Esophagus muscularis mucosa (tissue), 4 donors: Measurements from ENCODE around the gene KRT15. TPM values are rescaled to one million over a fixed set of nuclear protein-coding genes. Genes with fewer than 3 reads are reported as not detected.

Experiments used
- DNase-seq: peaks from one replicate; pipeline ENCODE4 v3.0.0-alpha.2; 2017; ENCODE audit errors: extremely low spot score
- H3K27ac ChIP-seq, 4 donors: fragments of 200-600 bp; sonication (generic); replicated peaks in 1 of 4; 1 replicate in 3 of 4; 2 replicates in 1 of 4; pipeline ENCODE4 v1.5.1; 2016 to 2019; ENCODE audit warnings: mild to moderate bottlenecking in 1 of 4
- H3K27me3 ChIP-seq, 4 donors: fragments of 200-600 bp; sonication (generic); one replicate each; pipeline versions ENCODE4 v1.5.1 to v1.6.0; 2016 to 2019
- H3K36me3 ChIP-seq, 4 donors: fragments of 200-600 bp; sonication (generic); one replicate each; pipeline ENCODE4 v1.5.1; 2016 to 2019
- H3K4me1 ChIP-seq, 4 donors: fragments of 200-600 bp; sonication (generic); one replicate each; pipeline ENCODE4 v1.5.1; 2016 to 2019
- H3K4me3 ChIP-seq, 4 donors: fragments of 200-600 bp; sonication (generic); 1 replicate in 2 of 4; 2 replicates in 2 of 4; pipeline ENCODE4 v1.5.1; 2016 to 2019; ENCODE audit warnings: mild to moderate bottlenecking in 4 of 4, moderate library complexity in 1 of 4
- H3K9me3 ChIP-seq, 4 donors: fragments of 200-600 bp; sonication (generic); 1 replicate in 3 of 4; 2 replicates in 1 of 4; pipeline ENCODE4 v1.5.1; 2016 to 2019
- CTCF ChIP-seq, 3 experiments: fragments of 200-600 bp in 2 of 3; fragments of 450-650 bp in 1 of 3; sonication (generic) in 2 of 3; IDR thresholded peaks; one replicate each; pipeline ENCODE4 v1.5.1; 2017 to 2019; ENCODE audit warnings: antibody characterized with exemption in 3 of 3, mild to moderate bottlenecking in 2 of 3, moderate library complexity in 1 of 3
- EP300 ChIP-seq: sonication (generic); formaldehyde crosslinking; IDR thresholded peaks from one replicate; pipeline ENCODE4 v1.6.1; 2017; ENCODE audit warnings: antibody characterized with exemption
- POLR2A ChIP-seq: fragments of 450-650 bp; IDR thresholded peaks from one replicate; pipeline ENCODE4 v1.6.1; 2017; ENCODE audit warnings: antibody characterized with exemption, moderate library complexity, mild to moderate bottlenecking, low read depth
- POLR2AphosphoS5 ChIP-seq, 2 donors: sonication (generic); formaldehyde crosslinking; IDR thresholded peaks; one replicate each; pipeline ENCODE4 v1.6.1; 2017; ENCODE audit warnings: antibody characterized with exemption in 2 of 2
- WGBS: methylation state at CpG from one replicate; pipeline ENCODE4 v1.1.5; 2018; 5-methylcytosine and 5-hydroxymethylcytosine counted together
- intact Hi-C: fragments of 100-400 bp; cut with DNase I; formaldehyde crosslinking; loops from one replicate; pipeline ENCODE4 v1.15.1; 2023
- total RNA-seq, 4 donors: library from RNA; depleted of rRNA; stranded (reverse); fragments of >200 nt; gene quantifications; one replicate each; pipeline versions ENCODE4 v1.1.0 to v1.2.1, GENCODE V29; 2016

The KRT15 gene
- total RNA-seq, 4 donors from 2014 or later = 3.3 TPM; not detected in 3

- H3K27ac ChIP-seq = no peak overlapping the region
- no peak for DNase-seq
- no peaks in the 10 kb centered on the region for H3K36me3 ChIP-seq
- H3K9me3 ChIP-seq = no peaks in the 10 kb centered on the region
- peaks cover 6 to 12% (median 9%) of the 10 kb centered on the region in 4 donors for H3K4me1 ChIP-seq
- intact Hi-C loops = no loop called here
- no peak overlapping the region for H3K4me3 ChIP-seq
- TF ChIP-seq CTCF (IDR thresholded peaks at IDR 0.05) = no peak
- TF ChIP-seq POLR2AphosphoS5 (IDR thresholded peaks at IDR 0.05) = no peak
- no peak for TF ChIP-seq POLR2A
- no peak for TF ChIP-seq EP300
- peaks cover 0 to 53% (median 14%) of the 10 kb centered on the region in 4 donors for H3K27me3 ChIP-seq
- WGBS = 65% methylated on average over 4 of the region's 4 CpGs
Measured at GRCh38 chr17:41523225-41523593, 4.5 kb upstream of the KRT15 start.

GRCh38 chr17:41522301-41523224 lies 3.9 kb upstream of the KRT15 start:
- Histone ChIP-seq H3K4me1 (peaks cover under 1 to 6% (median 3%) of the 10 kb centered on the region in 4 donors), H3K4me3 (no peak overlapping the region), H3K27me3 (peaks cover 0 to 47% (median 8%) of the 10 kb centered on the region in 4 donors), H3K27ac (no peak overlapping the region), H3K36me3 (no peaks in the 10 kb centered on the region), H3K9me3 (no peaks in the 10 kb centered on the region)
- TF ChIP-seq EP300 = no peak
- TF ChIP-seq CTCF (IDR thresholded peaks at IDR 0.05) = no peak
- TF ChIP-seq POLR2AphosphoS5 (IDR thresholded peaks at IDR 0.05) = no peak
- TF ChIP-seq POLR2A = no peak
- 91% methylated on average over 9 of the region's 12 CpGs for WGBS
- intact Hi-C loops = no loop called here
- no peak for DNase-seq

- Histone ChIP-seq H3K9me3 (no peaks in the 10 kb centered on the region), H3K4me1 (no peaks in the 10 kb centered on the region), H3K27ac (no peak overlapping the region), H3K36me3 (no peaks in the 10 kb centered on the region), H3K4me3 (no peak overlapping the region), H3K27me3 (peaks cover 0 to 40% (median under 1%) of the 10 kb centered on the region in 4 donors)
- DNase-seq = no peak
- intact Hi-C loops = no loop called here
- TF ChIP-seq POLR2A (no peak), EP300 (no peak), POLR2AphosphoS5 (IDR thresholded peaks at IDR 0.05) (no peak), CTCF (IDR thresholded peaks at IDR 0.05) (no peak)
- 72% methylated on average over 3 of the region's 6 CpGs for WGBS
Measured at GRCh38 chr17:41521574-41522261, 3.0 kb upstream of the KRT15 start.

- H3K27me3 ChIP-seq = peaks cover 0 to 40% (median 0%) of the 10 kb centered on the region in 4 donors
- 77% methylated on average over 3 of the region's 10 CpGs for WGBS
- TF ChIP-seq EP300 (no peak), POLR2A (no peak), CTCF (IDR thresholded peaks at IDR 0.05) (no peak), POLR2AphosphoS5 (IDR thresholded peaks at IDR 0.05) (no peak)
- H3K4me1 ChIP-seq = no peaks in the 10 kb centered on the region
- intact Hi-C loops = no loop called here
- H3K9me3 ChIP-seq = no peaks in the 10 kb centered on the region
- no peaks in the 10 kb centered on the region for H3K36me3 ChIP-seq
- no peak for DNase-seq
- no peak overlapping the region for H3K4me3 ChIP-seq
- no peak overlapping the region for H3K27ac ChIP-seq
Measured at GRCh38 chr17:41520821-41521521, 2.3 kb upstream of the KRT15 start.
